HepG2 (cell line): Measurements from ENCODE around the gene HELZ2.

Experiments used
- CCAR2 ChIP-seq: fragments of 200-400 bp; formaldehyde crosslinking; optimal IDR thresholded peaks from 2 replicates; pipeline ENCODE3; 2018; ENCODE audit warnings: low read depth, mild to moderate bottlenecking, low read length, moderate library complexity
- FOXJ3 ChIP-seq: sonication (generic); formaldehyde crosslinking; IDR thresholded peaks from 2 replicates; pipeline ENCODE4 v1.4.0; 2020; ENCODE audit warnings: missing genetic modification reagents, mild to moderate bottlenecking, borderline replicate concordance
- MAZ ChIP-seq, 2 experiments: sonication (generic) in 1 of 2; formaldehyde crosslinking in 1 of 2; IDR thresholded peaks; 2 replicates each; pipeline versions ENCODE4 v1.5.0 to v1.6.1; 2012 to 2020; ENCODE audit warnings: low read depth in 2 of 2, mild to moderate bottlenecking in 2 of 2, borderline replicate concordance in 1 of 2, improper control_type of control experiment in 1 of 2, low read length in 1 of 2, missing genetic modification reagents in 1 of 2, moderate library complexity in 1 of 2
- MTA3 ChIP-seq: sonication (generic); formaldehyde crosslinking; IDR thresholded peaks from 2 replicates; pipeline ENCODE4 v1.4.0; 2020; ENCODE audit warnings: missing genetic modification reagents
- POLR2A ChIP-seq, 2 experiments: IDR thresholded peaks; 2 replicates each; pipeline ENCODE4 v1.6.1; 2011; ENCODE audit warnings: low read depth in 2 of 2, low read length in 2 of 2, mild to moderate bottlenecking in 1 of 2, moderate library complexity in 1 of 2; ENCODE audit not compliant: insufficient read depth in 1 of 2
- POLR2AphosphoS5 ChIP-seq: IDR thresholded peaks from 2 replicates; pipeline ENCODE4 v1.6.1; 2012; ENCODE audit warnings: low read depth, low read length
- RAD51 ChIP-seq: fragments of 450-650 bp; IDR thresholded peaks from 2 replicates; pipeline ENCODE4 v1.6.1; 2016; ENCODE audit warnings: borderline replicate concordance
- YY1 ChIP-seq: IDR thresholded peaks from 2 replicates; pipeline ENCODE4 v1.6.1; 2011; ENCODE audit warnings: low read length, low read depth, moderate library complexity, mild to moderate bottlenecking; ENCODE audit not compliant: insufficient read depth, insufficient replicate concordance
- ZKSCAN1 ChIP-seq: fragments of 150-350 bp; IDR thresholded peaks from 2 replicates; pipeline ENCODE4 v1.6.1; 2014; ENCODE audit warnings: low read length
- TF ChIP-seq, protein P1 (sequence below): sonication (generic); formaldehyde crosslinking; IDR thresholded peaks from 2 replicates; pipeline ENCODE4 v1.4.0; 2020; ENCODE audit warnings: missing genetic modification reagents
- TF ChIP-seq, protein P2 (sequence below): sonication (generic); formaldehyde crosslinking; conservative IDR thresholded peaks from 2 replicates; pipeline ENCODE4 v1.4.0; 2020; ENCODE audit warnings: missing genetic modification reagents

DNA sequence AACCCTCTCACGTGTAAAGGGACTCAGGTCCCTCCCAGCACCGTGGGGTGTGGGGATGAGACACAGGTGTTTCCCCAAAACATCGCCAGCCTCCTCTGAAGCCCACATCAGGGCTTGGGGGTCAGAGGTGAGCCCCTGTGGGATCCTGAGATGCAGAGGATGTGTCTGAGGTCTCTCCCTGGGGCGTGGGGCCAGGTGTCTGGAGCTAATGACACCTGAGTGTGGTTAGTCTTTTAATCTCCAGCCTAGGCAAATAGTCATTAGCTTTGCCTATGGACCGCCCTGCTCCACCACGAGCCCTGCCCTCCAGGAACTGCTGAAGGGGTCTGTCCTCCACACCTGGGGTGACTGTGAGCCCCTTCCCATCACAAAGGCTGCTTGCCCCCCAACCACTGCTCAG lies 28.2 kb downstream of the HELZ2 start:
- TF ChIP-seq MAZ (IDR thresholded peaks at IDR 0.05; ENCODE audit: borderline replicate concordance, low read depth, low read length): no peak
- no peak for TF ChIP-seq MAZ (CRISPR knock-in tag; IDR thresholded peaks at IDR 0.05; ENCODE audit: low read depth)
- no peak for TF ChIP-seq ZKSCAN1
- TF ChIP-seq, protein P1, sequence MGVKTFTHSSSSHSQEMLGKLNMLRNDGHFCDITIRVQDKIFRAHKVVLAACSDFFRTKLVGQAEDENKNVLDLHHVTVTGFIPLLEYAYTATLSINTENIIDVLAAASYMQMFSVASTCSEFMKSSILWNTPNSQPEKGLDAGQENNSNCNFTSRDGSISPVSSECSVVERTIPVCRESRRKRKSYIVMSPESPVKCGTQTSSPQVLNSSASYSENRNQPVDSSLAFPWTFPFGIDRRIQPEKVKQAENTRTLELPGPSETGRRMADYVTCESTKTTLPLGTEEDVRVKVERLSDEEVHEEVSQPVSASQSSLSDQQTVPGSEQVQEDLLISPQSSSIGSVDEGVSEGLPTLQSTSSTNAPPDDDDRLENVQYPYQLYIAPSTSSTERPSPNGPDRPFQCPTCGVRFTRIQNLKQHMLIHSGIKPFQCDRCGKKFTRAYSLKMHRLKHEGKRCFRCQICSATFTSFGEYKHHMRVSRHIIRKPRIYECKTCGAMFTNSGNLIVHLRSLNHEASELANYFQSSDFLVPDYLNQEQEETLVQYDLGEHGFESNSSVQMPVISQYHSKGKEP (CRISPR knock-in tag): no peak
- no peak for TF ChIP-seq POLR2AphosphoS5
- no peak for TF ChIP-seq FOXJ3 (CRISPR knock-in tag)
- no peak for TF ChIP-seq POLR2A (IDR thresholded peaks at IDR 0.05; ENCODE audit: insufficient read depth in 1 of 2, low read depth in 2 of 2, low read length in 2 of 2)
- no peak for TF ChIP-seq RAD51
- TF ChIP-seq MTA3 (CRISPR knock-in tag): no peak
- no peak for TF ChIP-seq YY1
- TF ChIP-seq, protein P2, sequence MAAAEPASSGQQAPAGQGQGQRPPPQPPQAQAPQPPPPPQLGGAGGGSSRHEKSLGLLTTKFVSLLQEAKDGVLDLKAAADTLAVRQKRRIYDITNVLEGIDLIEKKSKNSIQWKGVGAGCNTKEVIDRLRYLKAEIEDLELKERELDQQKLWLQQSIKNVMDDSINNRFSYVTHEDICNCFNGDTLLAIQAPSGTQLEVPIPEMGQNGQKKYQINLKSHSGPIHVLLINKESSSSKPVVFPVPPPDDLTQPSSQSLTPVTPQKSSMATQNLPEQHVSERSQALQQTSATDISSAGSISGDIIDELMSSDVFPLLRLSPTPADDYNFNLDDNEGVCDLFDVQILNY: no peak
- no peak for TF ChIP-seq CCAR2
